ENCODE results near the gene ERN2.

- TF ChIP-seq CTCF (conservative IDR thresholded peaks at IDR 0.05; ENCODE audit: low read length) (no peak), EZH2phosphoT487 (IDR thresholded peaks at IDR 0.05; ENCODE audit: borderline replicate concordance) (no peak)
Observed at GRCh38 chr16:23640931-23641765, 71.9 kb downstream of the ERN2 start, which contains the start of the genes DCTN5 and PALB2.

All from Loucy (cell line).